ENCODE data around the gene TSPAN11. TPM values are rescaled to one million over a fixed set of nuclear protein-coding genes. Genes with fewer than 3 reads are reported as not detected.
A peak's percentile ranks its signal among the peaks of the same experiment; 100 is the strongest.

TSPAN11 gene
- total and polyA plus RNA-seq, 2 donors (not counting 3 experiments of a cell fraction or from before 2014, with no cell fraction given): 2.1 to 3.9 TPM

GRCh38 chr12:31020385-31021166 is 94.0 kb downstream of the TSPAN11 start:
- Histone ChIP-seq H3K79me2 (ENCODE audit: control insufficient read depth, insufficient read depth, low read length) (no peaks in the 10 kb centered on the region), H3K4me2 (ENCODE audit: insufficient read depth, low read length) (no peak overlapping the region), H3K9me3 (replicated peaks; ENCODE audit: control insufficient read depth, insufficient read depth, low read length) (no peaks in the 10 kb centered on the region), H3K27ac (ENCODE audit: insufficient read depth, low read depth, low read length) (no peak overlapping the region), H3K27me3 (ENCODE audit: control insufficient read depth in 2 of 2, insufficient read depth in 2 of 2, low read length in 2 of 2) (no peaks in the 10 kb centered on the region), H2AFZ (ENCODE audit: low read depth, low read length) (no peak overlapping the region), H3K36me3 (ENCODE audit: control insufficient read depth in 2 of 2, extremely low read depth in 1 of 2, insufficient read depth in 2 of 2, low read length in 2 of 2) (no peaks in the 10 kb centered on the region), H3K9me1 (replicated peaks; ENCODE audit: control insufficient read depth, extremely low read depth, insufficient read depth, low read length) (no peaks in the 10 kb centered on the region), H4K20me1 (replicated peaks; ENCODE audit: control insufficient read depth, extremely low read depth, insufficient read depth, low read length) (no peaks in the 10 kb centered on the region), H3K4me1 (ENCODE audit: control insufficient read depth, extremely low read depth, insufficient read depth, low read length) (peaks cover 35% of the 10 kb centered on the region), H3K9ac (replicated peaks; ENCODE audit: extremely low read depth, insufficient read depth, low read length) (no peak overlapping the region), H3K4me3 (replicated peaks in 1 of 3; ENCODE audit: insufficient read depth in 1 of 3, low read depth in 1 of 3, low read length in 3 of 3) (no peak overlapping the region)
- DNase-seq (ENCODE audit: low read depth, low spot score): no peak
- ChIA-PET POLR2A (no interaction called here), CTCF (interaction anchor here (0.8 to 3.6 kb wide), 5 partner anchors 9 to 138 kb away, joined by 3 to 18 read pairs (median 4); no protein-coding TSS in a partner anchor)
- TF ChIP-seq FOS (IDR thresholded peaks at IDR 0.05; ENCODE audit: borderline replicate concordance, insufficient read depth, low read length) (no peak), JUN (IDR thresholded peaks at IDR 0.05; ENCODE audit: borderline replicate concordance, insufficient read depth, insufficient read length, low read depth) (no peak)
- FAIRE-seq: no peak
- dilution Hi-C loops (cut with MboI; ENCODE audit: extremely low pct_ligation_motif_present, low sequenced_read_pairs): no loop called here
- no TSS peak for BruUV-seq (replicated peaks)
- intact Hi-C loops (cut with micrococcal nuclease): no loop called here

GRCh38 chr12:31021181-31021580 is 94.6 kb downstream of the TSPAN11 start:
- Histone ChIP-seq H3K9ac (replicated peaks; ENCODE audit: extremely low read depth, insufficient read depth, low read length) (no peak overlapping the region), H3K4me2 (ENCODE audit: insufficient read depth, low read length) (no peak overlapping the region), H3K36me3 (ENCODE audit: control insufficient read depth in 2 of 2, extremely low read depth in 1 of 2, insufficient read depth in 2 of 2, low read length in 2 of 2) (no peaks in the 10 kb centered on the region), H4K20me1 (replicated peaks; ENCODE audit: control insufficient read depth, extremely low read depth, insufficient read depth, low read length) (no peaks in the 10 kb centered on the region), H3K27me3 (ENCODE audit: control insufficient read depth in 2 of 2, insufficient read depth in 2 of 2, low read length in 2 of 2) (no peaks in the 10 kb centered on the region), H3K9me1 (replicated peaks; ENCODE audit: control insufficient read depth, extremely low read depth, insufficient read depth, low read length) (no peaks in the 10 kb centered on the region), H2AFZ (ENCODE audit: low read depth, low read length) (peak overlapping the region; percentile 24), H3K4me1 (ENCODE audit: control insufficient read depth, extremely low read depth, insufficient read depth, low read length) (peaks cover 35% of the 10 kb centered on the region), H3K4me3 (replicated peaks in 1 of 3; ENCODE audit: insufficient read depth in 1 of 3, low read depth in 1 of 3, low read length in 3 of 3) (no peak overlapping the region), H3K27ac (ENCODE audit: insufficient read depth, low read depth, low read length) (no peak overlapping the region), H3K79me2 (ENCODE audit: control insufficient read depth, insufficient read depth, low read length) (no peaks in the 10 kb centered on the region), H3K9me3 (replicated peaks; ENCODE audit: control insufficient read depth, insufficient read depth, low read length) (no peaks in the 10 kb centered on the region)
- TF ChIP-seq POLR2A (IDR thresholded peaks at IDR 0.05; ENCODE audit: low read depth, low read length) (no peak), GATA2 (IDR thresholded peaks at IDR 0.05; ENCODE audit: insufficient read depth, insufficient read length, low read depth, low read length) (no peak), POLR2AphosphoS5 (IDR thresholded peaks at IDR 0.05; ENCODE audit: insufficient read depth, low read depth, low read length) (no peak), EZH2 (IDR thresholded peaks at IDR 0.05; ENCODE audit: borderline replicate concordance, low read depth, low read length, severe bottlenecking) (no peak), CTCF (IDR thresholded peaks at IDR 0.05; ENCODE audit: extremely low read depth in 1 of 2, insufficient read depth in 1 of 2, low read depth in 1 of 2, low read length in 2 of 2) (no peak), MYC (IDR thresholded peaks at IDR 0.05; ENCODE audit: low read depth, low read length) (no peak), FOS (IDR thresholded peaks at IDR 0.05; ENCODE audit: borderline replicate concordance, insufficient read depth, low read length) (no peak), JUN (IDR thresholded peaks at IDR 0.05; ENCODE audit: borderline replicate concordance, insufficient read depth, insufficient read length, low read depth) (no peak), MAX (IDR thresholded peaks at IDR 0.05; ENCODE audit: insufficient read depth, insufficient read length) (no peak)
- DNase-seq (ENCODE audit: low read depth, low spot score) (no peak), FAIRE-seq (no peak)
- dilution Hi-C loops (cut with MboI; ENCODE audit: extremely low pct_ligation_motif_present, low sequenced_read_pairs) (no loop called here), intact Hi-C loops (cut with micrococcal nuclease) (no loop called here)
- CTCF ChIA-PET: interaction anchor here (0.8 to 3.6 kb wide), 9 partner anchors 9 to 218 kb away, joined by 3 to 18 read pairs (median 3); no protein-coding TSS in a partner anchor
- no TSS peak for BruUV-seq (replicated peaks)
- POLR2A ChIA-PET: no interaction called here
